Endothelial cell (in vitro differentiated cells): ENCODE results near the gene MAN1A1. TPM values are rescaled to one million over a fixed set of nuclear protein-coding genes. Genes with fewer than 3 reads are reported as not detected.

ENCODE experiments used
- DNase-seq: peaks from one replicate; pipeline ENCODE4 v3.0.0; 2021; ENCODE audit warnings: low spot score
- H3K27ac Mint-ChIP-seq: one replicate; pipeline ENCODE4 v1.8.0; 2021; ENCODE audit warnings: mixed read lengths, inconsistent platforms; ENCODE audit not compliant: unreplicated experiment
- H3K27me3 Mint-ChIP-seq: one replicate; pipeline ENCODE4 v1.8.0; 2021; ENCODE audit warnings: mild to moderate bottlenecking, moderate library complexity, mixed read lengths, inconsistent platforms; ENCODE audit not compliant: unreplicated experiment
- H3K36me3 Mint-ChIP-seq: one replicate; pipeline ENCODE4 v1.8.0; 2021; ENCODE audit warnings: mild to moderate bottlenecking, low read depth, mixed read lengths, inconsistent platforms; ENCODE audit not compliant: unreplicated experiment
- H3K4me1 Mint-ChIP-seq: one replicate; pipeline ENCODE4 v1.8.0; 2021; ENCODE audit warnings: mild to moderate bottlenecking, mixed read lengths, inconsistent platforms; ENCODE audit not compliant: unreplicated experiment
- H3K4me3 Mint-ChIP-seq: one replicate; pipeline ENCODE4 v1.8.0; 2021; ENCODE audit warnings: mild to moderate bottlenecking, mixed read lengths, inconsistent platforms; ENCODE audit not compliant: unreplicated experiment
- H3K9me3 Mint-ChIP-seq: one replicate; pipeline ENCODE4 v1.8.0; 2021; ENCODE audit warnings: mixed read lengths, inconsistent platforms; ENCODE audit not compliant: unreplicated experiment
- total RNA-seq: library from RNA; stranded (reverse); fragmentation: NEBNext Ultra II Directional; extraction: Animal tissue kit (Norgen Biotek cat#: 25700); gene quantifications from one replicate; pipeline ENCODE4 v1.2.1, GENCODE V29; 2021; ENCODE audit not compliant: unreplicated experiment
- TF ChIP-seq, protein P1 (sequence below): fragments of 200-600 bp; sonication (generic); IDR thresholded peaks from one replicate; pipeline ENCODE4 v1.5.0; 2021; ENCODE audit warnings: antibody characterized with exemption; ENCODE audit not compliant: unreplicated experiment

The MAN1A1 gene
- total RNA-seq, 1 donor from 2014 or later, result 34.4 TPM

DNA sequence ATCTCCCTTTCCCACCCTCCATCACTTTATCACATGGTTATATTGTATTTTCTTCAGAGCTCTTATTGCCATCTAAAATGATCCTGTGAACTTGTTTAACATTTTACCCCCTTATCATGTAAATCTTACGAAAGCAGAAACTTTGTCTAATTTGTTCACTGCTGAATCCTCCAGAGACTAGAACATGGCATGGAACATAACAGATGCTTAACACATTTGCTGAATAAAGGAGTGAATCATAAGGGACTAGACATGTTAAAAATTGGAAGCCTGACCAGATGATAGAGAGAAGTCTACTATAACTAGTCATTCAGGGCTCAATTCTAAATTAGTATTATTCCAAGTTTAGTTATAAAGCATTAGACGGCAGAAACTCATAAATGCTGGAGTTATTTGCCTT is 73.3 kb downstream of the MAN1A1 start:
- DNase-seq, result no peak

GRCh38 chr6:119274197-119274595 is 75.4 kb downstream of the MAN1A1 start:
- H3K4me1 Mint-ChIP-seq, result peaks cover 14% of the 10 kb centered on the region
- H3K4me3 Mint-ChIP-seq, result no peak overlapping the region
- peaks cover 7% of the 10 kb centered on the region for H3K9me3 Mint-ChIP-seq
- TF ChIP-seq, protein P1, sequence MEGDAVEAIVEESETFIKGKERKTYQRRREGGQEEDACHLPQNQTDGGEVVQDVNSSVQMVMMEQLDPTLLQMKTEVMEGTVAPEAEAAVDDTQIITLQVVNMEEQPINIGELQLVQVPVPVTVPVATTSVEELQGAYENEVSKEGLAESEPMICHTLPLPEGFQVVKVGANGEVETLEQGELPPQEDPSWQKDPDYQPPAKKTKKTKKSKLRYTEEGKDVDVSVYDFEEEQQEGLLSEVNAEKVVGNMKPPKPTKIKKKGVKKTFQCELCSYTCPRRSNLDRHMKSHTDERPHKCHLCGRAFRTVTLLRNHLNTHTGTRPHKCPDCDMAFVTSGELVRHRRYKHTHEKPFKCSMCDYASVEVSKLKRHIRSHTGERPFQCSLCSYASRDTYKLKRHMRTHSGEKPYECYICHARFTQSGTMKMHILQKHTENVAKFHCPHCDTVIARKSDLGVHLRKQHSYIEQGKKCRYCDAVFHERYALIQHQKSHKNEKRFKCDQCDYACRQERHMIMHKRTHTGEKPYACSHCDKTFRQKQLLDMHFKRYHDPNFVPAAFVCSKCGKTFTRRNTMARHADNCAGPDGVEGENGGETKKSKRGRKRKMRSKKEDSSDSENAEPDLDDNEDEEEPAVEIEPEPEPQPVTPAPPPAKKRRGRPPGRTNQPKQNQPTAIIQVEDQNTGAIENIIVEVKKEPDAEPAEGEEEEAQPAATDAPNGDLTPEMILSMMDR, result no peak
- H3K36me3 Mint-ChIP-seq, result peaks cover 20% of the 10 kb centered on the region
- peaks cover 4% of the 10 kb centered on the region for H3K27me3 Mint-ChIP-seq
- H3K27ac Mint-ChIP-seq, result no peak overlapping the region
- no peak for DNase-seq

More for the DNA sequence above, 73.3 kb downstream of the MAN1A1 start:
- TF ChIP-seq, protein P1, result no peak
- Mint-ChIP-seq H3K27me3 (peaks cover under 1% of the 10 kb centered on the region), H3K36me3 (peaks cover 8% of the 10 kb centered on the region), H3K9me3 (no peaks in the 10 kb centered on the region), H3K27ac (no peak overlapping the region), H3K4me3 (no peak overlapping the region), H3K4me1 (peaks cover 15% of the 10 kb centered on the region)

DNA sequence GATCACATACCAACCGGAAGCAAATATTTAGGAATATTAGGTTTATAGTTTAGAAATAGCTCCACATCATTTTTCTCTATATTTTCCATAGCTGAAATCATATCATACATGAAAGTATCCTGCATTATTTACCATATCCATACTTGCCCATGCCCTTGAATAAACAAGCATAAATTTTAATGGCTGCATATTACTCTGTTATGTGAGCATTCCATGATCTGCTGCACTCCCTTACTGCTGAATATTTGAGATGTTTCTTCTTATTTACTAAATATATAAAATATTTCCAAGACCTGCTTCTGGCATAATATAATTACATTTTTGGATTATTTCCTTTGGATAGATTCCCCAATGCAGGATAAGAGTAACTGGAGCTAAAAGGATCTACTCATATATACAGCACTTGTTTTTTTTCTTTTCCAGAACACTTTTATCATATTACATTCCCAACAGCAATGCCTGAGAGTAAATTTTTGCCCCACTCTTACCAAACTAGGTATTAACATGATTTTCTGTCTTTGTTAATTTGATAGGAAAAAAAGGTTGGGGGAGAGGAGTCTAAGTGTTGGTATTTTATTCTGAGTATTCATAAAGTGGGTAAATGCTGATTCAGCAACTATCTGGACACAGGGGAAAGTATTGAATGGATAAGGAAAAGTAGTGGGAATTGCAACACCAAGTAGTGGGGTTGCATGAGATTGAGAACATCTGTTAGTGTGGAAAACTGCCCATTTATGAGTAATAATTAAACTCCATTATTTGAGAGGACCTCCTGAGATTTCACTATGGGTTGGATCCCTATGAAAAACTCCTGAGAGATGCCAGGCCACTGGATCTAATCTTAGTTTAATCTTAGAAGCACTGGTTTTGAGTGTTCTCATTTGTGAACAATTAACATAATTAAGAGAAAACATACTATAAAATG is 76.0 kb downstream of the MAN1A1 start:
- Mint-ChIP-seq H3K9me3 (peaks cover 7% of the 10 kb centered on the region), H3K36me3 (peaks cover 20% of the 10 kb centered on the region), H3K4me3 (no peak overlapping the region), H3K27me3 (peaks cover 4% of the 10 kb centered on the region), H3K27ac (no peak overlapping the region), H3K4me1 (peaks cover 14% of the 10 kb centered on the region)
- DNase-seq, result no peak
- TF ChIP-seq, protein P1, result no peak

- Mint-ChIP-seq H3K4me1 (peaks cover 22% of the 10 kb centered on the region), H3K27me3 (peaks cover 4% of the 10 kb centered on the region), H3K4me3 (peak overlapping the region; percentile 51), H3K27ac (no peak overlapping the region), H3K36me3 (peaks cover 15% of the 10 kb centered on the region), H3K9me3 (peaks cover 7% of the 10 kb centered on the region)
- no peak for DNase-seq
- TF ChIP-seq, protein P1, result no peak
These were observed 79.0 kb downstream of the MAN1A1 start for GRCh38 chr6:119270545-119270944.
